ENCODE measurements around the gene RUSC2.

DNA sequence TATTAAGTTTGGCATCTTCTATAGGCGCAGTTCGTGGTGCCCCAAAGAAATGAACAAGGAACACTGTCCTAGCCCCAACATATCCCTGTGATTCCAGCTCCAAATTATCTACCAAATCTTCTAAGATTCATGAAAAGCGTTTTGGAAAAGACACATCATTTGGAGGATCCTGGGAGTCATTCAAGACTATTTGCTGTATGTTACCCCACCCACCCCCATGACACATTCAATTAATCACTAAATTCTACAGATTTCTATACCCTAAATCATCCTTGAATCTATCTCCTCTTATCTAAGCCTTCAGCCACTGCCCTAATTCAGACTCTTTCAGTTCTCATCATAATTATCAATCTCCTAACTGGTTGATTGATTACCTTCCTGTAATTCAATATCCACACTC is 5.5 kb upstream of the RUSC2 start:
- TF ChIP-seq, protein P1, sequence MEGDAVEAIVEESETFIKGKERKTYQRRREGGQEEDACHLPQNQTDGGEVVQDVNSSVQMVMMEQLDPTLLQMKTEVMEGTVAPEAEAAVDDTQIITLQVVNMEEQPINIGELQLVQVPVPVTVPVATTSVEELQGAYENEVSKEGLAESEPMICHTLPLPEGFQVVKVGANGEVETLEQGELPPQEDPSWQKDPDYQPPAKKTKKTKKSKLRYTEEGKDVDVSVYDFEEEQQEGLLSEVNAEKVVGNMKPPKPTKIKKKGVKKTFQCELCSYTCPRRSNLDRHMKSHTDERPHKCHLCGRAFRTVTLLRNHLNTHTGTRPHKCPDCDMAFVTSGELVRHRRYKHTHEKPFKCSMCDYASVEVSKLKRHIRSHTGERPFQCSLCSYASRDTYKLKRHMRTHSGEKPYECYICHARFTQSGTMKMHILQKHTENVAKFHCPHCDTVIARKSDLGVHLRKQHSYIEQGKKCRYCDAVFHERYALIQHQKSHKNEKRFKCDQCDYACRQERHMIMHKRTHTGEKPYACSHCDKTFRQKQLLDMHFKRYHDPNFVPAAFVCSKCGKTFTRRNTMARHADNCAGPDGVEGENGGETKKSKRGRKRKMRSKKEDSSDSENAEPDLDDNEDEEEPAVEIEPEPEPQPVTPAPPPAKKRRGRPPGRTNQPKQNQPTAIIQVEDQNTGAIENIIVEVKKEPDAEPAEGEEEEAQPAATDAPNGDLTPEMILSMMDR (IDR thresholded peaks at IDR 0.05): no peak
- TF ChIP-seq POLR2A (IDR thresholded peaks at IDR 0.05): no peak
- no peak for TF ChIP-seq EP300 (IDR thresholded peaks at IDR 0.05)

Data from sigmoid colon (tissue), 4 donors.